GM03348 (cell line): ENCODE measurements around the gene SAMD4A.

ENCODE experiments used
- DNase-seq: peaks from one replicate; pipeline ENCODE4 v3.0.0; 2012; ENCODE audit warnings: low spot score

SAMD4A gene

GRCh38 chr14:54660604-54661111 is 93.7 kb downstream of the SAMD4A start:
- DNase-seq = no peak

DNA sequence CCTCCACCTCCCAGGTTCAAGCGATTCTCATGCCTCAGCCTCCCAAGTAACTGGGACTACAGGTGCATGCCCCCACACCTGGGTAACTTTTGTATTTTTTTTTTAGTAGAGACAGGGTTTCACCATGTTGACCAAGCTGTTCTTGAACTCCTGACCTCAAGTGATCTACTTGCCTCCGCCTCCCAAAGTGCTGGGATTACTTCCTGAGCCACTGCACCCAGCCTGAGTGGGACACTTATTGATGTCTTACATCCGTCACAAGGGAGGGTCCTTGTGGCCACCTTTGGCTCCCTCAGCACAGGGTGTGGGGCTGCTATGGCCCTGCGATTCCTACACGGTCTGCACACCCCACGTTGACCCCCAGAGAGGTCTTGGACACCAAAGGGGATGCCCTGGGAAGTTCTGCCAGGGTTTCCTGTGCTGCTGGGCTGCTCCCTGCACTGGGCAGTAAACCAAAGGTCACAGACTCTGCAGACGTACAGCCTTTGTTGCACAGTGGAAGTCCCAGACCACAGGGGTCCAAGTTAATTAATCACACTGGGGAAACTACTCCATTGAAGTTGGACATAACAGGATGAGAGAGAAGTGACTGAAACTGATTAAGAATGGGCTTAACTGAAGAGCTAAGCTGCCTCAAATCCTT is 95.7 kb downstream of the SAMD4A start:
- DNase-seq = no peak

DNA sequence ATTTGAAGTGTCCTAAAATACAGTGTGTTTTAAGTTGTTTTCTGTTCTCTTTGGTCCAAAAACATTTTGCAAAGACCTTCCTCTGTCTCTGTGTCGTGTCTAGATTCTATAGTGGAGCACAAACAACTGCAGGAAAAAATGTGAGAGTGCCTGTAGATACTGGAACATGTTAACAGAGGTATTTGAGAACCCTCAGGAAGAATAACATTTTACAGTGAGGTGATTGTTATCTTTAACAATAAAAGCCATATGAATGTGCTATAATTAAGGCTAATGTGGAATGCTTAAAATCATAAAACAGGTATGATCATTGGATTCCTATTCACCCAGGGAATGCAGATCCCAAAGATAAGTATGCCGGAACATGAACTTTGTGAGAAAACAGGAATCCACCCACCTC is 98.0 kb downstream of the SAMD4A start:
- no peak for DNase-seq

DNA sequence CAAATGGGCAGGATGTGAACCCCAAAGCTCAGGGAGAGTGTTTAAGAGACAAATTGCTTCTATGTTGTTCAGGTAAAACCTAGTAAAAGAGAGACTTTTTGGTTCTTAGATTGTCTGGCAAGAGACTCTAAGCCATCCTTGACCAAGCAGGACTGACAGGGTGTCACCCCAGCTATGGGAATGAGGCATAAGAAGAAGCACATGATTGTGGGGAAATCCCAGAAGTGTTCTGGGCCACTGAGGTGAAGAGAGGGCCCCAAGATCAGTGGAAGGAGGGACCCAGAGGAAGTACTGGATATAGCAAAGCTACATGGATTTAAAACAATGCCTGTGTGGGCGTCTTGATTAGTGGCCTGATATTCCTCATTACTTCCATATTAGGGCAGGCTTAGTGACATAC is 99.0 kb downstream of the SAMD4A start:
- DNase-seq = no peak

GRCh38 chr14:54667026-54667744 is 100.3 kb downstream of the SAMD4A start:
- DNase-seq = no peak

GRCh38 chr14:54667764-54668163 is 100.8 kb downstream of the SAMD4A start:
- DNase-seq = no peak

- DNase-seq = peak; percentile 44
Observed at GRCh38 chr14:54669721-54670561, 103.0 kb downstream of the SAMD4A start.

DNA sequence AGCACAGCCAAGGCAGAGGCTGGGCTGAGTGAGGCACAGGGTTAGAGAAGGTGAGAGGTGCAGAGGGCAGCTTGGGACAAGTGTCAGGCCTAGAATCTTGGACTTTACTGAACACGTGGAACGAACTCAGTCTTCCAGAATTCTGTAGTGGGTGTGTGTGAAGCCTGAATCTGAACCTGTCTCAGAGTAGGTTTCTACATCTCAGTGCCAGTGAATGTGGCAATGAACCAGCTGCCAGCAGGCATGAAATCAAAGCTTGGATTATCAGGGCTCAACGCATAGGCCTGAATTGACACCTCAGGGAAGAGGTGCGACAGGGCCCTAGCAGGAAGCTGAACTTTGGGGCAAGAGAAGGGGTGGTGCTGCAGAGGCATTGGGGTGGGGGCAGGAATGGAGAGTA is 104.6 kb downstream of the SAMD4A start:
- no peak for DNase-seq

DNA sequence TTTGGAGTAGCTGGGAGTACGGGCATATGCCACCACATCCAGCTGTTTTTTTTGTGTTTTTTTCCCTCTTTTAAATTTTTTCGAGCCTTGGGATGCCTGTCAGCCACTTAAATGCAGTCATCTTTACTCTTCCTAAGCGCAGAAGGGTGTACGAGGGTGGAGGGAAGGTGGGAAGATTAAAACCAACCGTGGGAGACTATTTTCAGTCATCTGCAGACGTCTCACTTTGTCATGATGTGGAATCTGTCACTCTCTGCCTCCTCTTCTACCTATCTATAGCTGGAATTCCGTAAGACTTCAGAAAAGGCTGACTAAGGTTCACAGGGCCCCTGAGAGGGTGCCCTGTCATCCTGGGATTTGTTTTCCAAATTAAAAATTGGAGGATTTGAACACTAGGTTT is 105.3 kb downstream of the SAMD4A start:
- no peak for DNase-seq

DNA sequence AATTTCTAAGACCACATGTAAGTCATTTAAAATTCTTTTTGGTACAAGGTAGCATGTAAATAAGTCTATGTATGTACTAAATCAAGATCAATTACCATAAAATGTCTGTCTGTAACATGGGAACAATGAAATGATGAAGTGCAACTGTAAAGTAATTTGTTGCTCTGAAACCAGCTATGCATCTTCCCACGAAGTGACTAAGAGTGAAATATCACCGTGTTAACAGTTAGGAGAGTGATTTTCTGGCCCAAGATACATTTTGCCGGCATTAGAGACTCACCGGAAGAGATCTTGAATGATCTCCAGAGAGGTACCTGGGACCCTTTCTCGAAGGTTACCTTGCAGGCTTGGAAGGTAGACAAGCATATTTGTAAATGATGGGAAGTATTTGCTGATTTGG is 105.8 kb downstream of the SAMD4A start:
- DNase-seq = no peak

GRCh38 chr14:54673193-54674045 is 106.5 kb downstream of the SAMD4A start:
- DNase-seq = no peak

DNA sequence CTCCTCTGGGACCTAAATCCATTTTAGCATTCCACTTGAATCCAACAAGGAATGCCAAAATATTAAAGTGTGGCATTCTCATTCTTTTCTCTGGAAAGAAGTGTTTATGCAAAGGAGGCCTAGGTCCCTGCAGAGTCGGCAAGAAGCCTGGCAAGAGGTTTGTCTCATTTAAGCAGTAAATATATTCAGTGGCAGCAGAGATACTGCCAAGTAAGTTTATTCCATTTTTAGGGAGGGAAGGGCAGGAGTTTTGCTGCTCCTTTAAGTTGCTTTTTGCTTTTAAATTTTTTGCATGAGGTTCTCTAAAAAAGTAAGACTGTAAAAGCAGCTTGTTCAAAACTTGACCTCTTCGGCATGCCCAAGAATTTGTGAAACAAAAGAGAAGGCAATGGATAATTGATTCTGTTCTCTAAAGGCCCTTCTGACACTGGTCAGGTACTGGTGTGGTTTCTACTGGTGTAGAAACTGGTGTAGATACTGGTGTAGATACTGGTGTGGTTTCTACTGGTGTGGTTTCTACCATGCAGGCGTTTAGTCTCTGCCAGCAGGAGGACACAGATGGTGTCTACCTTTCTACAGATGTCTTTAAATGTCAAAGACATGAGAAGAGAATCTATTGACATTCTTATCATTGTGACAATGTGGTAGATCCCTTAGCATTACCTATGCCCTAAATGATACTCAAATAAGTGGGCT is 107.3 kb downstream of the SAMD4A start:
- no peak for DNase-seq

DNA sequence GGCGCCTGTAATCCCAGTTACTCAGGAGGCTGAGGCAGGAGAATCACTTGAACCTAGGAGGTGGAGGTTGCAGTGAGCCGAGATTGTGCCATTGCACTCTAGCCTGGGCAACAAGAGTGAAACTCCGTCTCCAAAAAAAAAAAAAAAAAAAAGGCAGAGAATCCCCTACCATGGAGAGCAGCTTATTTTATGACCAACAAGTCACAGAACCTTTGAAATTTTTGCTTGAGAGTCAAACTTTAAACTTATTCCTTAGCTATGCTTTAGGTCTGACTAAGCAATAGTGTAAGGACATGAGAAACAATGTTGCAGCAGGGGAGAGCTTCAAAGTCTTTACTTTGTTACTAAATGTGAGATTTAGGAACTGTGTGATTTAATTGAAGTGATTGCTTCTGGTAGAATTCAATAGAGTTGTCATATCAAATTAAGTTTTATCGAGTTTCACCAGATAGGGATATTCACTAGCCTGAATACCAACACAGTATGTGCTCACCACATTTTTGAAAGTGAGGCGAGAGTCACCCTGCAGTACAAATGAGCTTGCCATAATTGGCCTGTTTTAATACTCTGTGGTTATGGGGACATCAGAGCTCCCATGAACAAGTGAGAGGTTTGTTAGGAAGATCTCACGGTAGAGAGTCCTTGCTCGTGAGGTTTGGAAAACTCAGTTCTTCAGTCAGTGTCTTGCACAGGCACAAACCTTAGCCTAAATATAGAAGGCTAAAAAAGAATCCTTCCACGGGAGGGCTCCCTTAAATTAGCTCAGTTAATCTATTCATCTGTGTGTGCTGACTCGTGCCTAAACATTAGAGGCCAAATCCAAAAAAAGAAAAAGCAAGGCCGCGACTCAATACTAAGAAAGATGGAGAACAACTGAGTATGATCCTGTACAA is 108.6 kb downstream of the SAMD4A start:
- DNase-seq = no peak

DNA sequence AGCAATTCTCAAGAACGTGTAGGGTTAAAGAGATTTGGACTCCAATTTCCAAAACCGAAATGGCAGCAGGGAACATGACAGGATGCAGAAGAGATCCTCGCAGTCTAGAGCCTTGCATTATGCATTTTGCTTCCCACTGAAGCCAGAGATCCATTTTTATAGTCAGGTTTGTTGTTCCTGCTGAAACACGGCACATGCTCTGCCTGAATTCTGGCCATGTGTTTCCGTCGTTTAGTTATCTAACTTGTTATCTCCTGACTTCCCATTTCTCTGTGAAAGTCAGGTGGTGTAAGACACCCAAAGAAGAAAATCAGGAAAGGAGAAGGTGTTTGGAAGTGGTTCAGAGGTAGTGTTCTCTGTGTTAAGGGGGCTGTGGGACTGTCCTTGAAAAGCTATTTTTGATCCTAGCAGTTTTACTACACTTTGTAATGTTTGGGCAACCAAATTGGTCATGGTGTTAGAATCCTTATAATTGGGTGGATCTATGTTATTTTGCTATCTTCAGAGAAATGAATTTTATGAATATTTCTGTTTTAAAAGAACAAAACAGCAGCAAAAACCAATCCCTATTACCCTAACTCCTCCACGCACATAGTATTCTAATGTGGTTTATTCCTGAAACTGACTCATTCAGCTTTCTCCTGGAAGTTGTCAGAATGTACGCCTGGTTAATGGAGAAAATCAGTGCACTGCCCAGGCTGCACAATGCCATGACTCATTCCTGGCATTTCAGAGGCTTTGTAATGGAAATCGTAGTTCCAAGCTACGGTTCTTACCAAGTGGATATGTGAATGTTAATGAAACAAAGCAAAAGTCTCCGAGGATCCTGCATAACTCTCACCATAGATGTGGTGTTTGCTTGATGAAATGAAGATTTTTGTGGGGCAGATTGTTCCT is 110.1 kb downstream of the SAMD4A start:
- peak; percentile 83 for DNase-seq

DNA sequence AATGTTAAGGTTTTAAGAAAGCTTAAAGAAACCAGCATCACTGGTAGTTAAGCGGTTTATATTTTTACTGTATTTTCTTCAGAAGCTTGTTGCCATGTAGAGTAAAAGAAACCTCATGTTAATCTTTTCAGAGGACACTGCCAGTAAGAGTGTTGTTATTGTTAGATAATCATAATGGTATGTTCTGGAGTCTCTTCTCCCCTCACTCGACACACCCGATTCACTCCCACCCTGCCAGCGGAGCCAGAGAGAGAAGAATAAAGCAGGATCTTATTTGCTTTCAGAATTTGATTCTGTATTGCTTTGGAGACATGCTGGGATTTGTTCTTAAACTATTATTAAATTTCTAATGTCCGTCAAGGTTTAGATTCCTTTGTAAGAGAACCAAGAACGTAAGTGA is 113.7 kb downstream of the SAMD4A start:
- peak; percentile 36 for DNase-seq

GRCh38 chr14:54681811-54682261 is 114.9 kb downstream of the SAMD4A start:
- no peak for DNase-seq

GRCh38 chr14:54682578-54682977 is 115.7 kb downstream of the SAMD4A start:
- no peak for DNase-seq

GRCh38 chr14:54683882-54684794 is 117.2 kb downstream of the SAMD4A start:
- DNase-seq = peak; percentile 84
